Activated CD8-positive, alpha-beta T cell treated with anti-CD3 and anti-CD28 coated beads, Interleukin-2, amount 10 ng/mL, durations not matched to agents 7 days and 5 days (primary cell): ENCODE measurements around the gene TSC22D2. TPM values are rescaled to one million over a fixed set of nuclear protein-coding genes. Genes with fewer than 3 reads are reported as not detected.
"Not testable (repeated sequence)": the region's sequence is repeated elsewhere in the genome, so short reads cannot be mapped to it uniquely, and the experiment has no call there.

Experiments used
- ATAC-seq: fragments of 150-1000 bp; cut with Tn5 transposase; one replicate; pipeline ENCODE4 v1.10.0; 2021; ENCODE audit warnings: moderate library complexity
- CTCF ChIA-PET: fragments of 350-600 bp; sonication (Branson Sonifier 250); formaldehyde crosslinking; loops from one replicate; lab custom pipeline; 2021; ENCODE audit warnings: antibody characterized with exemption; lab: Charles Lee
- POLR2A ChIA-PET: fragments of 350-600 bp; sonication (Branson Sonifier 250); formaldehyde crosslinking; loops from one replicate; lab custom pipeline; 2021; ENCODE audit warnings: antibody characterized with exemption; lab: Charles Lee
- DNase-seq: peaks from one replicate; pipeline ENCODE4 v3.0.0-alpha.2; 2020
- H3K27ac Mint-ChIP-seq: one replicate; pipeline ENCODE4 v1.8.0; 2021; ENCODE audit warnings: mild to moderate bottlenecking, mixed read lengths
- H3K27me3 Mint-ChIP-seq: one replicate; pipeline ENCODE4 v1.8.0; 2021; ENCODE audit warnings: low read depth, mixed read lengths
- H3K36me3 Mint-ChIP-seq: one replicate; pipeline ENCODE4 v1.8.0; 2021; ENCODE audit warnings: low read depth, mixed read lengths
- H3K4me1 Mint-ChIP-seq: one replicate; pipeline ENCODE4 v1.8.0; 2021; ENCODE audit warnings: low read depth, mixed read lengths
- H3K4me3 Mint-ChIP-seq: one replicate; pipeline ENCODE4 v1.8.0; 2021; ENCODE audit warnings: mild to moderate bottlenecking, mixed read lengths
- H3K9me3 Mint-ChIP-seq: one replicate; pipeline ENCODE4 v1.8.0; 2022; ENCODE audit warnings: mixed read lengths; ENCODE audit not compliant: insufficient read depth
- total RNA-seq, 2 experiments: library from RNA; stranded (reverse); gene quantifications; one replicate each; pipeline ENCODE4 v1.2.3, GENCODE V29; 2021

The TSC22D2 gene
- total RNA-seq, 2 experiments from 2014 or later, result 8.6 to 8.9 TPM

DNA sequence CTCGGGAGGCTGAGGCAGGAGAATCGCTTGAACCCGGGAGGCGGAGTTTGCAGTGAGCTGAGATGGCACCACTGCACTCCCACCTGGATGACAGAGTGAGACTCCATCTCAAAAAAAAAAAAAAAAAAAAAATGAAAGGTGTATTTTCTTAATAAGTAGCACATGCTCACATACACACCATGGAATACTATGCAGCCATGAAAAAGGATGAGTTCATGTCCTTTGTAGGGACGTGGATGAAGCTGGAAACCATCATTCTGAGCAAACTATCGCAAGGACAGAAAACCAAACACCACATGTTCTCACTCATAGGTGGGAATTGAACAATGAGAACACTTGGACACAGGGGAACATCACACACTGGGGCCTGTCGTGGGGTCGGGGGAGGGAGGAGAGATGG lies 65.1 kb downstream of the TSC22D2 start:
- H3K9me3 Mint-ChIP-seq, result peaks cover 14% of the 10 kb centered on the region
- H3K36me3 Mint-ChIP-seq, POLR2A ChIA-PET, H3K4me1 Mint-ChIP-seq, H3K27me3 Mint-ChIP-seq, ATAC-seq, H3K27ac Mint-ChIP-seq, DNase-seq, H3K4me3 Mint-ChIP-seq, CTCF ChIA-PET: not testable (repeated sequence)

- Mint-ChIP-seq H3K4me1 (no peaks in the 10 kb centered on the region), H3K27ac (no peak overlapping the region), H3K36me3 (no peaks in the 10 kb centered on the region), H3K9me3 (peaks cover 20% of the 10 kb centered on the region), H3K4me3 (no peak overlapping the region), H3K27me3 (peaks cover 3% of the 10 kb centered on the region)
- CTCF ChIA-PET, result no interaction called here
- no peak for DNase-seq
- ATAC-seq, result no peak
- POLR2A ChIA-PET, result no interaction called here
Measured at GRCh38 chr3:150479370-150479769, 71.3 kb downstream of the TSC22D2 start.

DNA sequence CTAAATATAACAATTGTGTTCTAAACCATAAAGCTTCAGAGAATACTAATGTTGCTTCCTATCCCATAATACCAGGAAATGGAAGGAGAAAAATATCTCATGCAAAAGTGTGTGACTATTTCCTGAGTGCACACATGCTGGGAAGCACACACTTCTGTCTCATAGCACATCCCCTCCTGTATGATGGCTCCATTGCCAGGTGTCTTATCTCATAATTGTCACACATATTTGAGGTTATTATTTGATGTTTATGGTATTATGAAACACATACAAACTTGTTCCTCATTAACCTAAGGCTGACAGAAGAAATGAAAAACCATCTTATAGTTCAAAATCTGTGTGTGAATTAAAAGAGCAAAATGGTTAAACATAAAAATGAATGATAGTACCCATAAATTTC lies 72.8 kb downstream of the TSC22D2 start:
- CTCF ChIA-PET, result no interaction called here
- POLR2A ChIA-PET, result no interaction called here
- Mint-ChIP-seq H3K27me3 (peaks cover 3% of the 10 kb centered on the region), H3K9me3 (peaks cover 24% of the 10 kb centered on the region), H3K4me1 (no peaks in the 10 kb centered on the region), H3K4me3 (no peak overlapping the region), H3K27ac (no peak overlapping the region), H3K36me3 (no peaks in the 10 kb centered on the region)
- ATAC-seq, result no peak
- DNase-seq, result no peak

- no peaks in the 10 kb centered on the region for H3K27me3 Mint-ChIP-seq
- ChIA-PET POLR2A (no interaction called here), CTCF (no interaction called here)
- no peak overlapping the region for H3K27ac Mint-ChIP-seq
- H3K9me3 Mint-ChIP-seq, result peaks cover 14% of the 10 kb centered on the region
- no peak overlapping the region for H3K4me3 Mint-ChIP-seq
- H3K4me1 Mint-ChIP-seq, result no peaks in the 10 kb centered on the region
- DNase-seq, result no peak
- ATAC-seq, result no peak
- H3K36me3 Mint-ChIP-seq, result no peaks in the 10 kb centered on the region
Measured at GRCh38 chr3:150483226-150483625, 75.1 kb downstream of the TSC22D2 start.

DNA sequence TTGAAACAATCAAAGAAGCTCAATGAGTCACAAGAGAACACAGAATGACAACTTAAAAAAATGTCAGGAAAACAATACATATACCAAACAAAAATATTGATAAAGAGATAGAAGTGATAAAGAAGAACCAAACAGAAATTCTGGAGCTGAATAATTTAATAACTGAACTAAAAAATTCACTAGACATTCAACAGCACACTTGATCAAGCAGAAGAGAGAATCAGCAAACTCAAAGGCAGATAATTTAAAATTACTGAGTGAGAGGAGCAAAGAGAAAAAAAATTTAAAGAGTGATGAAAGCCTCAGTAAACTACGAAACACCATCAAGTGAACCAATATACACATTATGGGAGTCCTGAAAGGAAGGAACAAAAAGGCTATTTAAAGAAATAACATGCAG lies 76.3 kb downstream of the TSC22D2 start:
- ATAC-seq (no peak), DNase-seq (no peak)
- ChIA-PET CTCF (interaction anchor here (0.6 to 2.6 kb wide), 4 partner anchors 9 to 70 kb away, joined by 3 to 13 read pairs (median 4); no protein-coding TSS in a partner anchor), POLR2A (no interaction called here)
- Mint-ChIP-seq H3K9me3 (peaks cover 12% of the 10 kb centered on the region), H3K4me1 (no peaks in the 10 kb centered on the region), H3K27ac (no peak overlapping the region), H3K4me3 (no peak overlapping the region), H3K27me3 (no peaks in the 10 kb centered on the region), H3K36me3 (no peaks in the 10 kb centered on the region)

GRCh38 chr3:150488867-150489266 lies 80.8 kb downstream of the TSC22D2 start:
- ATAC-seq, result no peak
- Mint-ChIP-seq H3K9me3 (peaks cover 9% of the 10 kb centered on the region), H3K4me3 (no peak overlapping the region), H3K4me1 (no peaks in the 10 kb centered on the region), H3K27ac (no peak overlapping the region), H3K27me3 (peaks cover 3% of the 10 kb centered on the region), H3K36me3 (no peaks in the 10 kb centered on the region)
- DNase-seq, result no peak
- CTCF ChIA-PET, result interaction anchor here (0.9 to 1.2 kb wide), 2 partner anchors 13 to 80 kb away, joined by 3 read pairs; no protein-coding TSS in a partner anchor
- POLR2A ChIA-PET, result no interaction called here

GRCh38 chr3:150490277-150490986 lies 82.3 kb downstream of the TSC22D2 start:
- no peaks in the 10 kb centered on the region for H3K4me1 Mint-ChIP-seq
- DNase-seq (no peak), ATAC-seq (no peak)
- no peak overlapping the region for H3K27ac Mint-ChIP-seq
- no peak overlapping the region for H3K4me3 Mint-ChIP-seq
- H3K9me3 Mint-ChIP-seq, result no peaks in the 10 kb centered on the region
- CTCF ChIA-PET, result interaction anchor here (1.1 to 1.2 kb wide), 2 partner anchors 82 to 204 kb away, joined by 3 to 4 read pairs; no protein-coding TSS in a partner anchor
- H3K27me3 Mint-ChIP-seq, result peaks cover 3% of the 10 kb centered on the region
- no peaks in the 10 kb centered on the region for H3K36me3 Mint-ChIP-seq
- POLR2A ChIA-PET, result no interaction called here

DNA sequence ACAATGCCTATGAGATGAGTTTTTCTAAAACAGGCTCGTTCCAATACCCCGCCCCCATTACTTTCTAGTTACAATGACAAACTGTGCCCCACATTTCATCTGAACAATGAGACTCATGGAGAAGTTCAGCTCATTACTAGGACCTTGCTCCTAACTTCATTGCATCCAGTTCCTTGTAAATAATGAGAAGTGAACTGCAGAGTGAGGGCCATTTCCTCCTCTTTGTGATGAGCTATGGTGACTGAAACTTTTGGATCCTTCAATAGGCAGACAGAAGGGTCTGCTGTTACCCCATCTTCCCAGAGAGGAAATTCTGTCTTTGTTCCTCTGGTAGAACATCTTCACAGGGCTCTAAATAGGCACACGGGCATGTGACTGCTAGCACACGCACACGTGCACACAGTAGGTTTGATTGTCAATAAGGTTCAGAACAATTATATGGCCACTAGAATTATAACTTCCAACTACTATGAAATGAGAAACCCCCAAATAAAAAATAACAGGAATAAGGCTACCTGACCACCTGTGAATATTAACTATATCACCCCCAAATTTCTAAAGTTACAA lies 86.4 kb downstream of the TSC22D2 start:
- Mint-ChIP-seq H3K9me3 (no peaks in the 10 kb centered on the region), H3K4me1 (no peaks in the 10 kb centered on the region), H3K27me3 (peaks cover 5% of the 10 kb centered on the region), H3K4me3 (no peak overlapping the region), H3K36me3 (no peaks in the 10 kb centered on the region), H3K27ac (no peak overlapping the region)
- CTCF ChIA-PET, result interaction anchor here (0.9 to 4.4 kb wide), 10 partner anchors 10 to 274 kb away, joined by 3 to 26 read pairs (median 8); partner anchors contain the start of gene TSC22D2
- ATAC-seq (no peak), DNase-seq (no peak)
- POLR2A ChIA-PET, result no interaction called here

- Mint-ChIP-seq H3K4me1 (no peaks in the 10 kb centered on the region), H3K27me3 (peaks cover 5% of the 10 kb centered on the region), H3K4me3 (no peak overlapping the region), H3K27ac (no peak overlapping the region), H3K36me3 (no peaks in the 10 kb centered on the region), H3K9me3 (no peaks in the 10 kb centered on the region)
- ChIA-PET POLR2A (no interaction called here), CTCF (interaction anchor here (0.7 to 4.4 kb wide), 16 partner anchors 10 to 526 kb away, joined by 3 to 26 read pairs (median 4); partner anchors contain the start of gene TSC22D2)
- ATAC-seq (no peak), DNase-seq (no peak)
Measured at GRCh38 chr3:150495149-150495548, 87.1 kb downstream of the TSC22D2 start.

- ChIA-PET CTCF (interaction anchor here (0.7 to 4.4 kb wide), 17 partner anchors 11 to 526 kb away, joined by 3 to 26 read pairs (median 4); partner anchors contain the start of gene TSC22D2), POLR2A (no interaction called here)
- H3K9me3 Mint-ChIP-seq, result no peaks in the 10 kb centered on the region
- no peaks in the 10 kb centered on the region for H3K36me3 Mint-ChIP-seq
- ATAC-seq (no peak), DNase-seq (no peak)
- no peak overlapping the region for H3K4me3 Mint-ChIP-seq
- no peaks in the 10 kb centered on the region for H3K4me1 Mint-ChIP-seq
- peaks cover 5% of the 10 kb centered on the region for H3K27me3 Mint-ChIP-seq
- H3K27ac Mint-ChIP-seq, result no peak overlapping the region
Measured at GRCh38 chr3:150495563-150496168, 87.6 kb downstream of the TSC22D2 start.

DNA sequence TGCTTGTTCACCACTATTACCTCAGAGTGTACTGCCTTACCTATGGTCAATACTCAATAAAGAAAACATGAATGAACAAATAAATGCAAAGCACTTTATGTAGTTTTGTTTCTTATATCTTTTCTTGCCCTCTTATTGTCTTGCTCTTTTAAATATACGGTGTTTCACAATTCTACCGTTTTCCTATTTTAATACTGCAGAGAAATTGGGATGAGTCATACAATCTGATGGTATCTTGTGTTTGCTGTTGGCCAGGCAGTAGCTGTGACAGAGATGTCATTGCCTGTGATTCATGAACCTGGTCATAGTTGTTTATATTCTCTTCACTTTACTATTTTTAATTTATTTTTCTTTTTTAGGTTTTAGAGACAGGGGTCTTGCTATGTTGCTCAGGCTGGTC lies 89.9 kb downstream of the TSC22D2 start:
- POLR2A ChIA-PET, result no interaction called here
- Mint-ChIP-seq H3K27ac (no peak overlapping the region), H3K36me3 (peaks cover 1% of the 10 kb centered on the region), H3K4me3 (no peak overlapping the region), H3K4me1 (no peaks in the 10 kb centered on the region), H3K27me3 (peaks cover 2% of the 10 kb centered on the region), H3K9me3 (peaks cover 6% of the 10 kb centered on the region)
- CTCF ChIA-PET, result interaction anchor here (3.3 to 4.4 kb wide), 2 partner anchors 89 to 212 kb away, joined by 21 to 26 read pairs; partner anchors contain the start of gene TSC22D2
- no peak for DNase-seq
- ATAC-seq, result no peak

DNA sequence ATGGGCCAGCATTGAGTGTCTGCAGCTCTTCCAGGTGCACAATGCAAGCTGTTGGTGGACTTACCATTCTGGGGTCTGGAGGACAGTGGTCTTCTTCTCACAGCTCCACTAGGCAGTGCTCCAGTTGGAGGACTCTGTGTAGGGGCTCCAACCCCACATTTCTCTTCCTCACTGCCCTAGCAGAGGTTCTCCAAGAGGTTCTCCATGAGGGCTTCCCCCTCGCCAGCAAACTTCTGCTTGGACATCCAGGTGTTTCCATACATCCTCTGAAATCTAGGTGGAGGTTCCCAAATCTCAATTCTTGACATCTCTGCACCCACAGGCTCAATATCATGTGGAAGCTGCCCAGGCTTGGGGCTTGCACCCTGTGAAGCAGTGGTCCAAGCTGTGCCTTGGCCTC lies 92.9 kb downstream of the TSC22D2 start:
- H3K27ac Mint-ChIP-seq, H3K36me3 Mint-ChIP-seq, DNase-seq, ATAC-seq, H3K4me1 Mint-ChIP-seq, H3K9me3 Mint-ChIP-seq, POLR2A ChIA-PET, H3K4me3 Mint-ChIP-seq, H3K27me3 Mint-ChIP-seq, CTCF ChIA-PET: not testable (repeated sequence)
